GM19043 (cell line): ENCODE measurements around the gene BIVM.

Experiments
- ATAC-seq: cut with Tn5 transposase; IDR thresholded peaks from one replicate; pipeline ENCODE4 v1.9.1; 2021; ENCODE audit warnings: low read depth; ENCODE audit not compliant: unreplicated experiment

The BIVM gene

DNA sequence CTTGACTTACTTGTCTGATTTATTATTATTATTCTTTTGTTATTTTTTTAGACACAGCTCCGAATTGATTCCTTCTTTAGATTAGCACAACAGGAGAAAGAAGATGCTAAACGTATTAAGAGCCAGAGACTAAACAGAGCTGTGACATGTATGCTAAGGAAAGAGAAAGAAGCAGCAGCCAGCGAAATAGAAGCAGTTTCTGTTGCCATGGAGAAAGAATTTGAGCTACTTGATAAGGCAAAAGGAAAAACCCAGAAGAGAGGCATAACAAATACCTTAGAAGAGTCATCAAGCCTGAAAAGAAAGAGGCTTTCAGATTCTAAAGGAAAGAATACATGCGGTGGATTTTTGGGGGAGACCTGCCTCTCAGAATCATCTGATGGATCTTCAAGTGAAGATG, 76.3 kb downstream of the BIVM start:
- ATAC-seq = no peak

DNA sequence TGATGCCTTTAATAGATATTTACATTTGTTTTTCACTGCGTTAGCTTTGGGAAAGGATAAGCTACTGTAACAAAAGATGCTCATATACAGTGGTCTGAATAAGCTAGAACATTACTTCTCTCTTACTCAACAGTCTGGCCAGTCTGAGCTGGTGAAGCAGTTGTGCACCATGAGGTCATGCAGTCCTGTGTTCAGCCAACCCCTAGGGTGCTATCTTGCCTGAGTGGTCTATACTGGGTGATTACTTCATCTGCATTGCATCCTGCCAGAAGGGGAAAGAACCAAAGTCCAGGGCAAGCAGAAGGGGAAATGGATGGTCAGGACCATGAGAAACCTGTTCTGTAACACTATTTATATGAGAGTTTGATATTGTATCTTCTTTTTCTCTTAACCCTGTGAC, 78.4 kb downstream of the BIVM start:
- ATAC-seq = no peak

GRCh38 chr13:102878481-102878880, 79.6 kb downstream of the BIVM start:
- ATAC-seq = no peak

DNA sequence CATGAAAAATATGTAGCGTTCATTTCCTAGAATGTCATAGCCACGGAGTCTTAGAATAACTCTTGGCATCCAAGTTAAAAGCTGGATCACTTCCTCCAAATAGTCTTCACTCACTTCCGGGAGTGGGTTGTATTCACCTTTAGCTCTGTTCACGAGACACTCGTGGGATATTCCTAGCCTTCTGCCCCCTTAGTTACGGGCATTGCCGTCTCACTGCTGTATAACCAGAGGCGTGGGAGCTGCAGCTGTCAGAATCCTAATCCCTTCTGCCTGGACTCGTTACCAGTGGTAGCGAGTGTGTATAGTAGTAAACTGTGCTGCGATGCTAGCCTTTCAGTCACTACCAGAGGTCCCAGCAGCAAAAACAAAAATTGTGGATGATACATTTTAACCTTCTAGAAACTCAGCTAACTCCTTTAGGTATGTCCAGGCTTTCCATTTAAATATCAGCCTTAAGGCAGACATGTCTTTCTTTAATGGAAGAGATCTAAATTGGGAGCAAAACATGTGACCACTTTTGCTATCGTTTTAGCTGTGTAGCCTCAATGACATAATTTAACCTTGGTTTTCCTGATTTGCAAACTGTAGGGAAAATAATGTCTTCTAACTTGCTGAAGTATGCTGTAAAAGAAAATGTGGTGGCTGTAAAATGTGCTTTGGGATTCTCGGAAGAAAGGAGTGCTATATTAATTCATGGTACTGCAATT, 81.0 kb downstream of the BIVM start:
- no peak for ATAC-seq

- no peak for ATAC-seq
These were observed 83.1 kb downstream of the BIVM start for GRCh38 chr13:102881819-102882686.
